RPMI8226 (cell line): Measurements from ENCODE around the gene NDUFS4.
"Not testable (repeated sequence)": the region's sequence is repeated elsewhere in the genome, so short reads cannot be mapped to it uniquely, and the experiment has no call there.

Experiments used
- DNase-seq: peaks from one replicate; pipeline ENCODE4 v3.0.0-alpha.2; 2015

NDUFS4 gene

GRCh38 chr5:53674121-53674520, 113.7 kb downstream of the NDUFS4 start:
- DNase-seq: no peak

GRCh38 chr5:53677632-53678031, 117.2 kb downstream of the NDUFS4 start:
- DNase-seq: no peak

DNA sequence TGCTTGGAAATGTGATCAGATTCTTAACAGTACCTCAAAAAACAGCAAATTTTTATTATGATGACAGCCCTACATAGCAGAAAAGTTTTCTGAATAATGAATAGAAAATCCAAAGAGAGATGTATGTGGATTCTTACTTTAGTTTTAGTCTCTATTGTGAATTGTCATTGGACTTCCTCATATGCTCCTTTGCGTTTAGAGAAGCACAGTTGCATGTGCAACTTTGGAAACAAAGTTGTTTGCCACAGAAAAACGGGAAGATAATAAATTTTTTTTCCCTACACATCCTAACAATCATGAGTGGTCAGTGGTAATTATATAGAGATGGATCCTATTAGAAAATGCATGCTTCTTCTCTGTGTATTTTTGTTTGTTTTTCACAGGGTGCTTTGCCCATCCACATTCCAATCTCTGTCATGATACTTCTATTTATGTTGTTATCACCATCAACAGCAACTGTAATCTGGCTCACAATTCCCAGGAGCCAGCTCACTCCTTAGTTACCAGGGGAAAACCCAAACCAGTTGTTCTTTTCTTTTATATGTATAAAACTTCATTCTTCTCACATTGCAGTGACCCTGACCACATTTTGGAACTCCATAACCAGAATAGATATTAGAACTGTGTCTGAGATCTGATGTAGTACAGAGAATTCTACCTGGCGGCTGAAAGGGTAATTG, 118.7 kb downstream of the NDUFS4 start:
- no peak for DNase-seq

GRCh38 chr5:53681079-53681478, 120.6 kb downstream of the NDUFS4 start:
- DNase-seq: no peak

DNA sequence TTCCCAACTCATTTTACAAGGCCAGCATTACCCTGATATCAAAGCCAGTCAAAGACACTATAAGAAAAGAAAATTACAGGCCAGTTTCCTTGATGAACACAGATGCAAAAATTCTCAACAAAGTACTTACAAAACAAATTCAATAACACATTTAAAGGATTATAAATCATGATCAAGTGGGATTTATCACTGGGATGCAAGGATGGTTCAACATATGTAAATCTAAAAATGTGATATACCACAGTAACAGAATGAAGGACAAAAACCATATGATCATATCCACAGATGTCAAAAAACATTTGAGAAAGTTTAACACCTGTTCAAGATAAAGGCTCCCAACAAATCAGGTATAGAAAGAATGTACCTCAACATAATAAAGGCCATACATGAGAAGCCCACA, 130.6 kb downstream of the NDUFS4 start:
- DNase-seq: no peak

DNA sequence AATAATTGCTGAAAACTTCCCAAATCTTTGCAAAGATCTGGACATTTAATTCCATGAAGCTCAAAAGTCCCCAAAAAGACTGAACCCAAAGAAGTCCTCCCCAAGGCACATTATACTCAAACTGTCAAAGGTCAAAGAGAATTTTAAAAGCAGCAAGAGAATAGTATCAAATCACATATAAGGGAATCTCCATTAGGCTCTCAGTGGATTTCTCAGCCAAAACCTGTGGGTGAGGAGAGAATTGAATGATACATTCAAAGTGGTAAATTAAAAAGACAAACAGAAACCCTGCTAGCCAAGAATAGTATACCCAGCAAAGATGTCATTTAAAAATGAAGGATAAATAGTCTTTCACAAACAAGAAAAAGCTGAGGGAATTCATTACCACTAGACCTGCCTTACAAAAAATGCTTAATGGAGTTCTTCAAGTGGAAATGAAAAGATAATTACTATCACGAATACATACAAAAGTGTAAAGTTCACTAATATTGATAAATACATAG, 134.1 kb downstream of the NDUFS4 start:
- DNase-seq: no peak

DNA sequence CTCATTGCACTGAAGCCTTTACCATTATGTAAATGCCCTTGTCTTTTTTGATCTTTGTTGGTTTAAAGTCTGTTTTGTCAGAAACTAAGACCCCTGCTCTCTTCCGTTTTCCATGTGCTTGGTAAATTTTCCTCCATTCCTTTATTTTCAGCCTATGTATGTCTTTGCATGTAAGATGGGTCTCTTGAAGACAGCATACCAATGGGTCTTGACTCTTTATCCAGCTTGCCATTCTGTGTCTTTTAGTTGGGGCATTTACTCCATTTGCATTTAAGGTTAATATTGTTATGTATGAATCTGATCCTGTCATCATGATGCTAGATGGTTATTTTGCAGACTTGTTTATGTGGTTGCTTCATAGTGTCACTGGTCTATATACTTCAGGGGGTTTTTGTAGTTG, 150.0 kb downstream of the NDUFS4 start:
- not testable (repeated sequence) for DNase-seq

DNA sequence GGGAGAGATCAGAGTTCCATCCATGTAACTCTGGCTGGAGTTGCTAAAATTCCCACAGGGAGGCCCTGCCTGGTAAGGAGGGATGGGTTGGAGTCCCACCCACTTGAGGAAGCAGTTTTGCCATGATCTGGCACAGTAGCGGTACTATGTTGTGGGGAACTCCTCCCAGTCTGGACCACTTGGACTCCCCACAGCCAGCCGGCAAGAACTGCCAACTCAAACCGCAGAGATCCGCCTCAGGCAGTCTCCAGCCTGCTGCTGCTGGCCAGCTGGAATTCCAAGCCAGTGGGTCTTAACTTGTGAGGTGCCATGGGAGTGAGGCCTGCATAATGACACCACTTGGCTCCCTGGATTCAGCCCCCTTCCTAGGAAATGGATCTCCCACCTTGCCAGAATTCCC, 151.9 kb downstream of the NDUFS4 start:
- DNase-seq: no peak

- no peak for DNase-seq
These were observed 153.7 kb downstream of the NDUFS4 start for GRCh38 chr5:53713978-53714666.

DNA sequence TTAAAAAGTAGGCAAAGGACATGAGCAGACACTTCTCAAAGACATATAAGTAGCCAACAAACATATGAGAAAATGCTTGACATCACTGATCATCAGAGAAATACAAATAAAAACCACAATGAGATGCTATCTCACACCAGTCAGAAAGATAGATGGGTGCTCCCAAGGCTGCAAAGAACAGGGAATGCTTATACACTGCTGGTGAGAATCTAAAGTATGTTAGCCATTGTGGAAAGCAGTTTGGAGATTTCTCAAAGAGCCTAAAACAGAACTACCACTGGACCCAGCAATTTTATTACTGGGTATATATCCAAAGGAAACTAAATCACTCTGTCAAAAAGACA, 154.2 kb downstream of the NDUFS4 start:
- DNase-seq: no peak

DNA sequence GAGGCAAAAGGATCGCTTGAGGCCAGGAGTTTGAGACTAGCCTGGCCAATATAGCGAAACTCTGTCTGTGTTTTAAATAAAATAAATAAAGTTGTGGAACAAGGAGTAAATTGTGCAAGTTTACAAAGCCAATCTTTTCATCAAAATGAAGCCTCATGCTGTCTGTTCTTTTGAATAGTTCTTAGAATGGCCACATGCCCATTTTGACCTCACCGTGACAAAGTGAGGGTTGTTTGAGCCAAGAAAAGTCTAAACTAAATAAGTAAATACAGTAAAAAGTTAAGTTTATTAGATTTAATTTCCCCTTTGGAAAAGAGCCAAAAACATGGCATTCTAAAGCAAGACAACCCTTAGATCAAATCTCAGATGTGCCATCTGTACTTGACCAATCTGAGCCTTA, 165.7 kb downstream of the NDUFS4 start:
- no peak for DNase-seq

DNA sequence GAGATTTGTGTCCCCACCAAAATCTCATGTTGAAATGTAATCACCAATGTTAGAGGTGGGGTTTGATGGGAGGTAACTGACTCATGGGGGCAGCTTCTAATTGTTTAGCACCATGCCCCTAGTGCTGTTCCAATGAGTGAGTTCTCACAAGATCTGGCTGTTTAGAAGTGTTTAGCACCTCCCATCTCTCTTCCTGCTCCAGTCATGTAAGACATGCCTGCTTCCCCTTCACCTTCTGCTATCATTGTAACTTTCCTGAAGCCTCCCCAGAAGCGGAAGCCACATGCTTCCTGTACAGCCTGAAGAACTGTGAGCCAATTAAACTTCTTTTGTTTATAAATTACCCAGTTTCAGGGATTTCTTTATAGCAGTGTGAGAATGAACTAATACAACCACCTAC, 170.5 kb downstream of the NDUFS4 start:
- no peak for DNase-seq
